Measurements from ENCODE around the gene USP8.

GRCh38 chr15:50542887-50543210, 118.6 kb downstream of the USP8 start:
- TF ChIP-seq CTCF (IDR thresholded peaks at IDR 0.05 in 4 of 5, conservative IDR thresholded peaks at IDR 0.05 in 1 of 5) (no peak), POLR2A (IDR thresholded peaks at IDR 0.05) (no peak)

Data from gastrocnemius medialis (tissue), 4 donors.